Panc1 (cell line): ENCODE results near the gene CDK14.

Experiments
- CTCF ChIP-seq: fragments of 450-650 bp; IDR thresholded peaks from 2 replicates; pipeline ENCODE4 v1.5.1; 2017; ENCODE audit warnings: mild to moderate bottlenecking
- POLR2AphosphoS5 ChIP-seq: IDR thresholded peaks from 2 replicates; pipeline ENCODE4 v1.6.1; 2012; ENCODE audit warnings: mild to moderate bottlenecking, low read depth, low read length, moderate library complexity

DNA sequence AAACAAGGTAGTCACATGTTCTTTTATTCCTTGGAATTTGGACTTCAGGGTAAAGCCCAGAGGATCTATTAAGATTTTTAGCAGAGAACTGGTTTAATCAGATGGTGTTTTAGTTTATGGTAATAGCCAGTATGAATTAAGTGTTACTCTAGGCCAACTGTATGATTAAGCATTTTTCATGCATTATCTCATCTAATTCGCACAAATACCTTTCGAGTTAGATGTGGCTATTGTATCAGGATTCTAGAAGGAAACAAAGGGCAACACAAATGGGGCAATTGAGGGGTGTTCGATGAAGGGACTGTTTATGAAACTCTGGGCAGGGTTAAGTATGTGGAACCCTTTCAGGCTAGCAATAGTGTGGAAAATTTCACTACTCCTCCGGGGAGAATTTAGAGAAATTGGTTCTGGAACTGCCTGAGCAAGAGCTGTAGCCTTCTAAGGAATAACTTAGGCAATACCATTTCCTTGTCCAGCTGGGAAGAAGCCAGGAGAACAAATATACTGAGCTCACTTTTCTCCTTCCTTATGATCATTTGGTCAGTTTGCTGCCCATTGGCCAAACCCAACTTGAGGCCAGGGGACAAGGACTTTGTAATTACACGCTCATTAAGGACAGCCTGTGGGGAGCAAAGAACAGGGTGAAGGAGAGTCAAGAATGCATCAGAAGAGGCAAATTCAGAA lies 349.1 kb downstream of the CDK14 start:
- TF ChIP-seq CTCF, result no peak
- TF ChIP-seq POLR2AphosphoS5, result no peak
